HG02981 (cell line): ENCODE measurements around the gene GFY.

Experiments used
- ATAC-seq: cut with Tn5 transposase; IDR thresholded peaks from one replicate; pipeline ENCODE4 v1.9.1; 2021; ENCODE audit warnings: mild to moderate bottlenecking, moderate library complexity; ENCODE audit not compliant: unreplicated experiment

GFY gene

DNA sequence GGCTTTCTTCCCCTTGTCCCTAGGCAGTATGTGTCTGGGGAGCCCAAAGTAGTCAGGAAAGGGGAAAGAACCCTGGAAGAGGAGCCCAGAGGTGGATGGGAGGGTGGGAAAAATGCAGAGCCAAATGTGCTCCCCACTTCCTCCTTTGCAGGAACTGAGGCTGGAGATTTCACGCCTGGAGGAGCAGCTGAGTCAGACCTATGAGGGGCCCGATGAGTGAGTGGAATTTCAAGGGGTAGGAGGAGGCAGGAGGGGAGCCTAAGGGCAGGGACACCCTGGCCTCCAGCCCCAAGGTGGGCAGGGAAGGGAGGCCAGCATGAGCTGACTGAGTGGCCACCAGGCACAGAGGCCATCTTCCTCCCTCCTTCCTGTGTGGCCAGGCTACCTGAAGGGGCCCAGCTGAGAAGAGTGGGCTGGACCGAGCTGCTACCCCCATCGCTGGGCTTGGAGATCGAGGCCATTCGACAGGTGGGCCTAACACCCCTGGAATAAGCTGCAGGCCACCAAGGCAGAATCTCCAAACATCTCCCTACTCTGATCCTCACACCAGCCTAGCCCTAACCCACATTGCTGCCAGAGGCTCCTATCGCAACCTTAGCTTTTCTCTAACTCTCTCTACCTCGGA is 16.3 kb upstream of the GFY start:
- no peak for ATAC-seq

DNA sequence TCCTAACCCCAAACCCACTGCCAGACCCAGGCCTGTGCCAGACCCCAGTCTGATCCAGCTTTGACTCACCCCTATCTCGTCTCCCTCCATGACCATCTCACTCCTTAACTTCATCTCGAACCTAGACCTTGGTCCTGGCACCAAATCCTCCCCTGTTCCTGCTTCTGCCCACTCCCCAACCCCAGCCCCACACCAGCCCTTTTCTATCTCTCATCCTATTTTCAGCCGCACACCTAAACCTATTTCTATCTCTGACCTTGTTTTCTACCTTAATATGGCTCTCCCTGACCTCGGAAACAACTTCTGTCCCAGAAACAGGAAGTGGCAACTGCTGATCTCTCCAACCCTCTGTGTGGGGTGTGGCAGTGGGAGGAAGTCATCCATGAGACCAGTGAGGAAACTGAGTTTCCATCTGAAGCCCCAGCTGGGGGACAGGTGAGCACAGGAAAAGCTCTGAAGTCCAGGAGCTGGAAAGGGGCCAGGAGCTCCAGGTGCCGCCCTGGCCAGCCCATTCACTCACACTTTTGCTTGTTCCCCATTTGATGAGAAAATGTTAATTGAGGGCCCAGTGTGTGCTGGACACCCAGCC is 15.7 kb upstream of the GFY start:
- no peak for ATAC-seq

GRCh38 chr19:49411681-49412326 is 13.4 kb upstream of the GFY start:
- no peak for ATAC-seq

DNA sequence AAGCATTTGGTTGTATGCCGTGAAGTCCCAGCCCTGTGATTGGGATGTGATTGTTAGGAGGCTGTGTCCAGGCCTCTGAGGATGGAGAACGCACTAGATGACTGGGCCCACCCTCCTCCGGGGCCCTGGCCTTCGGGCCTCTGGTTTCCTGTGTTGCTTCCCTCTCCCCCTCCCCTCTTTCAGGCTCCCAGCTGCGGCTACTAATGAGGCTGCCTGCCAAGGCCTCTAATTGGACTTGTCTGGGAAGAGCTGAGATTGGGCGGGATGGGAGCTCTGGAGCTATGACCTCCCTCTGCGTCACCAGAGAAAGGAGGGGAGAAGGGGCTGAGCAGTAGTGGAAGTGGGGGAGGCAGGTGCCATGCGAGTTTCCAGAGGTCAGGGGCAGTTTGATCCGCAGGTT is 11.8 kb upstream of the GFY start:
- no peak for ATAC-seq

GRCh38 chr19:49414256-49414655 is 10.9 kb upstream of the GFY start:
- ATAC-seq = no peak

DNA sequence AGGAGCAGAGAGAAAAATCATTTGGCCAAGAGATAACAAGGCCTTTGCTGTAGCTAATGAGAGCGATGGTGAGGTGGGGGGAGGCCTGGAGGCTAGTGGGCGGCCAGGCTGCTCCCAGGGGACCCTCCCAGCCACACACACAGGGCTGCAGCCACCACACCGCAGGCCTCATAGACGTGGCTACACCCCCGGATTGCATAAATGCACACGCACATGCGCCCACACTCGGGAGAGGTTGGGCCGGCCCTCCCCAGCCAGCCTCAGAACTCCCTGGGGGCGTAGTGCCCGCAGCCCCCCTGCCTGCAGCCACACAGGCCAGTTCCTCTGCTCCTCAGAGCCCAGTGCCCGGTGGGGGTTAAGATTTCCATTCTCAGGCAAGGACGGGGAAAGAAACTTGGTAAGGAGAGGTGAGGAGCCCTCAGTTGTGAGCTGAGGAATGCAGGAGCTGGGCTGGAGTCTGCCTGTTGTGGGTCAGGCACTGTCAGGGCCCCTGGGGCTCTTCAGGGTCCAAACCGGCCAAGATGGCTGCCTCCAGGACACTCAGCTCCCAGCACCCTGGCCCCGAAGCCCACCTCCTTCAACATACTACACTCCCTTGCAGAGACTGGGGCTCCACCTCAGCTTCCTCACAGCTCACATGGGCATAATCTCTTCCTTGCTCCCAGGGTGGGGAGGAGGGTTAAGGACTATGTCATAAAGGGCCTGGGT is 9.9 kb upstream of the GFY start:
- ATAC-seq = no peak

GRCh38 chr19:49415810-49416200 is 9.4 kb upstream of the GFY start:
- ATAC-seq = no peak

DNA sequence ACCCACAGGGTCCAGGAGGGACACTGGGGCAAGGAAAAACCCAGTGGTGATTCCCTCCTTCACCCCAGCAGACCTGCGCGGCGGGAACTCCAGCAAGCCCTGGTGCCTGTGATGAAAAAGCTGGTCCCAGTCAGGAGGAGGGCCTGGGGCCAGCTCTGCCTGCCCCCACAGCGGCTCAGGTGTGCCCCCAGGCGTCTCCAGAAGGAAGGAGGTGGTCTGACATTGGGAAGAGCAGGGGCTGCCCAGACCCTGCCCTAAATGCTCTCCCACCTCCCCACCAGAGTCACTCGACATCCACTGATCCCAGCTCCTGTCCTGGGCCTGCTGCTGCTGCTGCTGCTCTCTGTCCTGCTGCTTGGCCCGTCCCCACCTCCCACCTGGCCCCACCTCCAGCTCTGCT is 8.1 kb upstream of the GFY start:
- no peak for ATAC-seq

DNA sequence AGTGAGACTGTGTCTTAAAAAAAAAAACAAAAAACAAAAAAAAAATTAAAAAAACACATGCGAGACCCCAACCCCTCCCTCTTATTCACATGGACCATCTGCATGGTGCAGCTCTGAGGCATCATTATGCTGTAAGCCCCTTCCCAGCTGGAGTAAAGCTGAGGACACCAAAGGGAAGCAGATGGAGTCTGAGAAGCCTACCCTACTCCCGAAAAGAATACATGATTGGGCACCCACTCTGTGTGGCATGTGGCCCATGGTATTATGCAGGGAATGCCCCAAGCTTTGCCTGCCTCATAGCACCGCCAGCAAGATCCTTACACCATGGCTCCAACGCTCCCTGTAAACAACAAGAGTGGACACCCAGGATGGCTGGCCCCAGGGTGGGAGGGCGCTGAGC is 6.7 kb upstream of the GFY start:
- no peak for ATAC-seq

DNA sequence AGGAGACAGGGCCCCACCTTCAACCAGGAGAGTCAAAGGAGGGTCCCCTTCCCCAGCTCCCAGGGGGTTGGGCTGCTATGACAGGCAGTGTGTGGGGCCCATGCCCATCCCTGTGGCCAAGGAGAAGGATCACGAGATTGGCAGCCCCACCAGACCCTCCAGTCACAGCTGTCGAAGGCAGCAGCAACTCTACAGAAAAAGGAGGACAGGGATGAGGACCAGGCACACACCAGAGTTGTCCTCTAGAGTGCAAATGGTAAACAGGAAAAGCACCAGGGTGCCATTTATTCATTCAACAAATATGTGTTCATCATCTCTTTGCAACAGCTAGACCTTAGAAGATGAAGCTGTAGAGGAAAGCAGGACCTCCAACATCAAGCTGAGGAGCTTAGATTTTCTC is 6.0 kb upstream of the GFY start:
- no peak for ATAC-seq

DNA sequence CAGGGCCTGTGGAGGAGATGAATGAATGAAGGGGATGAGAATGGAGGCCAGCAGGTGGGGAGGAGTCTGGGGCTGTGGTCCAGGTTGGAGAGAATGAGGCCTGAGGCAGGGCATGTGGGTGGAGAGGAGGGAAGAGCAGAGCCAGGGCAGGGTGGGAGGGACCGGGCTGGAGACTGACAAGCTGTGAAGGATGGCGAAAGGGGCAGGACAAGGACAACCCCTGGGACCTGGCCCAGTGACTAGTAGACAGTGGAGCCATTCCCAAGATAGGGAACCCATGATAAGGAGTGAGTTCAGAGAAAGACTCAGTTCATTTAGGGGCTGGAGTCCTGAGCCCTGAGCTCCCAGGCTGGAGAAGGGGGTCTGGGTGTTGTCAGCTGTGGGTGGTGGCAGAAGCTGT is 5.0 kb upstream of the GFY start:
- no peak for ATAC-seq

GRCh38 chr19:49421039-49421877 is 3.9 kb upstream of the GFY start:
- no peak for ATAC-seq

- ATAC-seq = no peak
Observed at GRCh38 chr19:49421878-49422202, 3.3 kb upstream of the GFY start.

DNA sequence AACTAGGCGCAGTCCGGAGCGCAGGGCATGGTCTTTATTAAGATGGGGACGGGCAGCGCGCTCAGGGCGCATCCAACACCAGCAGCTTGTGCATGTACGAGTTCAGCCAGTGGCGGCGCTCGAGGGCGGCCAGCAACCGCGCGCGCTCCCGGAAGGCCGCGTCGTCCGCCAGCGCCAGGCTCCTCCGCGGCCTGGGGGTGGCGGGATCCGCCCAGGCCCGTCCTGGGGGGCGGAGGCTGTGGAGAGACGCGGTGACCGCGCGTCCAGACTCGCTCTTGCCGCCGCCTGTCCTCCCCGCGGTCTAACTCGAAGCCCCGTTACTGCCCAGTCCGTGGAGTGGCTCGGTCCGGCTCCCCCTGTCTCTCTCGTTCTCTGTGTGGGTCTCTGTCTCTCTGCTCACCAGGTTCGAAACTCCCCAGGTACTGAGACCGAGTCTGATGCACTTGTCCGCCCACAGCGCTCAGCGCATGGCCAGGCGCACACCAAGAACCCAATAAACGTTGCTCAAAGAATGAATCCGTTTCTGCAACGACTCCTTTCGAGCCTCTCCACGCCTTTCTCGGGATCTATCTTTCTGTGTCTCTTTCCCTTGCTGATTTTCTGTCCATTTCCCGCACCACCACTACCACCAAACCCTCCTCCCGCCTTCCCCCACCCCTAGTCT is 2.6 kb upstream of the GFY start:
- ATAC-seq = no peak

DNA sequence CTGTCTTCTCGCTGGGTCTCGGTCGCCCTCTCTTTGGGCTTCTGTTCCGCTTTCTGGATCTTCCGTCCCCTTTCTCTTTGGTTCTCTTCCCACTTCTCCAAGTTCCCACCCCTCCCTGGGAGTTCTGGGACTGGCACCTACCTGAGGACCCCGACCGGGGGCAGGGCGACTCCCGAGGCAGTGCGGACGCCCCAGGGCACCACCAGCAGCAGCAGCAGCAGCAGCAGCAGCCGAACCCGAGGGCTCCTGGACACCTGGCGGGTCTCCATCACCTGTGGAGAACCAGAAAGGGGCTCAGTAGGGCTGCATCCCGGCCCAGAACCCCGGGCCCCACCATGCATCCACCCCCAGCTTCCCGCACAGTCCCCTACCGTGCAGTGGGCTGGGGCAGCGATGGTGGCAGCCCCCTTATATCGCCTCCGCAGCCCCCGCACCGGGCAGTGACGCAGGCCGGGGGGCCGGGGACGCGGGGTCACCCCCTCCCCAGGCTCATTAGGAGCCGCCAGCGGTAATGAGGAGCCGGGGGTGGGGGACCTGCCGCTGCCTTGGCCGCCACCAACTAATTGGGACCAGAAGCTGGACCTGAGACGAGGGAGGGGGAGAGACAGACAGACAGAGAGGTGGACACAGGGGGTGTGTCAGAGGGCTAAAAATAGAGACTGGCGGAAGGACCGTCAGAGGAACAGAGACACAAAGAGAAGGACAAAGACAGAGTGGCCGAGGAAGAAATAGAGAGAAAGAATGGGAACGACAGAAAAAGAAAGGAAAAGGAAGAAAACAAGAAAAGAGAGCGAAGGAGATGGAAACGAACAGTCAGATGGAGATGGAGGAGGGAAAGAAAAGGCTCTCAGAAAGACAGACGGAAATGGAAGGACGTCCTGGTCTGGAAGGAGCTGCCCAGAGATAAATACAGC is 1.9 kb upstream of the GFY start, which contains the start of gene PTH2:
TSS of gene PTH2 (minus strand) at position 371 of the 914 bp plus-strand sequence. CDS start at position 269, 102 bp downstream.
- ATAC-seq = no peak

DNA sequence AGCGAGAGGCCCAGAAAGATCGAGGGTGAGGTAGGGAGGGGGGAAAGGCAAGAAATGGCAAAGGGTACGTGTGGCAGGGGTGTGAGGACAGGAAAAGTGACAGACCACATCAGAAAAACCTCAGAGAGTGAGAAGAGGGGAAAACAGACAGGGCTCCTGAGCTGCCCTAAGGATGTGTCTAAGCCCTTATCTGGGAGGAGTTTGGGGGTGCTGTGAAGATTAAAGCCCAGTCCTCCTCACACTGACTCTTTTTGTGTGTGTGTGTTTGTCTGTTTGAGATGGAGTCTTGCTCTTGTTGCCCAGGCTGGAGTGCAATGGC is 1.2 kb upstream of the GFY start:
- ATAC-seq = no peak

- no peak for ATAC-seq
Observed at GRCh38 chr19:49425922-49426592, 869 bp downstream of the GFY start.

DNA sequence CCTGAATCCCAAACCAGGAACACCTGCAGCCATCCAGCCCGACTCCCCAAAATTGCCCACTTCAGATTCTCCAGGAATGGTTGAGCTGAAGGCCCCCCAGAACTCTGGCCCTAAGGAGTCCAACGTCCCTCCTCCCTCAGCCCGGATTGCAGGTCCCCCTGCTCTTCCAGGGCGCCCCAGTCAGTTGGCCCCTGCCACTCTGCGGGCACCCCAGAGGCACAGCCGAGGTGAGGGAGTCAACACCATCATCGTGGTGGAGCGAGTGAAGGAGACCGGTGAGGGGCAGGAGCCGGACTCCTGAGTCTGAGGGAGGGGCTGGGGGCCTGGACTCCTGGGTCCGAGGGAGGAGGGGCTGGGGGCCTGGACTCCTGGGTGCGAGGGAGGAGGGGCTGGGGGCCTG is 2.2 kb downstream of the GFY start:
- ATAC-seq = no peak

DNA sequence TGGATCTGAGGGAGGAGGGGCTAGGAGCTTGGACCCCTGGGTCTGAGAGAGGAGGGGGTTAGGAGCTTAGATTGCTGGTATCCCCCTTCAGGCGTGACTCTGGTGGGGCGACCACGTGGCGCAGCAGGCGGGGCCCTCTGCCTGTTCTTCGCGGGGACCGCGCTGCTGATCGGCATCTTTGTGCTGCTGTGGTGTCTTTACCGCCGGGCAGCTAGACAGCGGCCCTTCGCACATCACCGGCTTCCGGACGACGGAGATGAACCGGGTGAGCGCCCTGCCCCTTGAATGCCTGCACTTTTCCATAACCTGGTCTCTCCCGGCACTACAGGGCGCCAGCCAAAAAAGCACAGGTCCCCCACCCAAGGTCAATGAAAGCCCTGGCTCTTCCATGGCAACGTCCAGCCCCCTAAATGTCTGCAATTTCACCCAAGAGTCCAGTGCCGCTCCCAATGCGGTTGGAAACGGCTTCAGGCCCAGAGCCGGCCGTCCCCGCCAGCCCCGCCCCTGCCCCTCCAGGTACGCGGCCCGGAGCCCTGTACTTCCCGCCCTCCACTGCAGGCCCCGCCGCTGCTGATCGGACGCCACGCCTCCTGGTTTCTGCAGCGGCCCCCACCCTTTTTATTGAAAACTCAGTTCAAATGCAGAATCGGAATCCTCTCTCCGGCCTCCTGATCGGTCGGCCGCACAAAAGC is 2.8 kb downstream of the GFY start:
- no peak for ATAC-seq
